DLD1 (cell line): ENCODE results near the gene THSD4.

Experiments used
- in situ Hi-C: cut with HindIII; loops from 2 replicates; pipeline ENCODE4 v1.10.0; 2017; ENCODE audit warnings: low sequenced_read_pairs

Gene THSD4

GRCh38 chr15:71634820-71635560, 519.7 kb downstream of the THSD4 start:
- in situ Hi-C loops, result no loop called here

- in situ Hi-C loops, result no loop called here
These were observed 520.5 kb downstream of the THSD4 start for GRCh38 chr15:71635735-71636134.

- in situ Hi-C loops, result no loop called here
These were observed 523.6 kb downstream of the THSD4 start for GRCh38 chr15:71638876-71639275.

- in situ Hi-C loops, result no loop called here
These were observed 524.2 kb downstream of the THSD4 start for GRCh38 chr15:71639471-71639870.

- in situ Hi-C loops, result no loop called here
These were observed 528.6 kb downstream of the THSD4 start for GRCh38 chr15:71643918-71644317.

GRCh38 chr15:71646767-71647486, 531.7 kb downstream of the THSD4 start:
- in situ Hi-C loops, result no loop called here

- in situ Hi-C loops, result no loop called here
These were observed 532.2 kb downstream of the THSD4 start for GRCh38 chr15:71647487-71647808.

GRCh38 chr15:71648095-71648494, 532.8 kb downstream of the THSD4 start:
- in situ Hi-C loops, result no loop called here

- in situ Hi-C loops, result no loop called here
These were observed 534.6 kb downstream of the THSD4 start for GRCh38 chr15:71649894-71650293.

GRCh38 chr15:71650603-71651002, 535.3 kb downstream of the THSD4 start:
- in situ Hi-C loops, result no loop called here

- in situ Hi-C loops, result no loop called here
These were observed 536.5 kb downstream of the THSD4 start for GRCh38 chr15:71651750-71652186.

- in situ Hi-C loops, result no loop called here
These were observed 538.9 kb downstream of the THSD4 start for GRCh38 chr15:71654042-71654719.

- in situ Hi-C loops, result no loop called here
These were observed 539.5 kb downstream of the THSD4 start for GRCh38 chr15:71654720-71655174.

- in situ Hi-C loops, result no loop called here
These were observed 541.2 kb downstream of the THSD4 start for GRCh38 chr15:71656425-71656824.

GRCh38 chr15:71657141-71657540, 541.9 kb downstream of the THSD4 start:
- in situ Hi-C loops, result no loop called here

- in situ Hi-C loops, result no loop called here
These were observed 542.8 kb downstream of the THSD4 start for GRCh38 chr15:71658036-71658435.

GRCh38 chr15:71658827-71659729, 543.8 kb downstream of the THSD4 start:
- in situ Hi-C loops, result no loop called here

GRCh38 chr15:71659730-71660067, 544.4 kb downstream of the THSD4 start:
- in situ Hi-C loops, result no loop called here

GRCh38 chr15:71660501-71660900, 545.2 kb downstream of the THSD4 start:
- in situ Hi-C loops, result no loop called here

GRCh38 chr15:71662306-71662705, 547.0 kb downstream of the THSD4 start:
- in situ Hi-C loops, result no loop called here

GRCh38 chr15:71664622-71665021, 549.4 kb downstream of the THSD4 start:
- in situ Hi-C loops, result no loop called here
